Measurements from ENCODE around the gene TRPV3. TPM values are rescaled to one million over a fixed set of nuclear protein-coding genes. Genes with fewer than 3 reads are reported as not detected.

The TRPV3 gene
- total and polyA plus RNA-seq, 2 donors (not counting 3 experiments of a cell fraction or from before 2014, with no cell fraction given), result 0.01 TPM; not detected in 1

GRCh38 chr17:3603870-3604259 lies 46.3 kb upstream of the TRPV3 start:
- H2AFZ ChIP-seq (ENCODE audit: low read depth, low read length), result no peak overlapping the region
- ChIA-PET POLR2A (no interaction called here), CTCF (interaction anchor here (1.2 to 2.5 kb wide), 3 partner anchors 14 to 555 kb away, joined by 3 to 15 read pairs (median 5); partner anchors contain the start of genes CTNS and SHPK)
- H3K4me3 ChIP-seq (replicated peaks in 1 of 3; ENCODE audit: insufficient read depth in 1 of 3, low read depth in 1 of 3, low read length in 3 of 3), result no peak overlapping the region
- no peaks in the 10 kb centered on the region for H3K9me1 ChIP-seq (replicated peaks; ENCODE audit: control insufficient read depth, extremely low read depth, insufficient read depth, low read length)
- no peak for DNase-seq (ENCODE audit: low read depth, low spot score)
- H3K9ac ChIP-seq (replicated peaks; ENCODE audit: extremely low read depth, insufficient read depth, low read length), result no peak overlapping the region
- FAIRE-seq, result no peak
- intact Hi-C loops (cut with micrococcal nuclease) (loop anchor here (2.0 kb wide), 1 partner anchor 65 kb away; the partner anchor contains the start of genes EMC6 and TAX1BP3), dilution Hi-C loops (cut with MboI; ENCODE audit: extremely low pct_ligation_motif_present, low sequenced_read_pairs) (no loop called here)
- H3K27me3 ChIP-seq (ENCODE audit: control insufficient read depth in 2 of 2, insufficient read depth in 2 of 2, low read length in 2 of 2), result no peaks in the 10 kb centered on the region
- no peaks in the 10 kb centered on the region for H3K79me2 ChIP-seq (ENCODE audit: control insufficient read depth, insufficient read depth, low read length)
- H3K4me2 ChIP-seq (ENCODE audit: insufficient read depth, low read length), result no peak overlapping the region
- no peaks in the 10 kb centered on the region for H4K20me1 ChIP-seq (replicated peaks; ENCODE audit: control insufficient read depth, extremely low read depth, insufficient read depth, low read length)
- BruUV-seq (replicated peaks), result no TSS peak
- peaks cover 4 to 5% of the 10 kb centered on the region in 2 experiments for H3K36me3 ChIP-seq (ENCODE audit: control insufficient read depth in 2 of 2, extremely low read depth in 1 of 2, insufficient read depth in 2 of 2, low read length in 2 of 2)
- no peaks in the 10 kb centered on the region for H3K9me3 ChIP-seq (replicated peaks; ENCODE audit: control insufficient read depth, insufficient read depth, low read length)
- H3K4me1 ChIP-seq (ENCODE audit: control insufficient read depth, extremely low read depth, insufficient read depth, low read length), result peaks cover 9% of the 10 kb centered on the region
- peak overlapping the region; percentile 49 for H3K27ac ChIP-seq (ENCODE audit: insufficient read depth, low read depth, low read length)
- no peak for TF ChIP-seq CTCF (IDR thresholded peaks at IDR 0.05; ENCODE audit: extremely low read depth in 1 of 2, insufficient read depth in 1 of 2, low read depth in 1 of 2, low read length in 2 of 2)
- no peak for TF ChIP-seq JUN (IDR thresholded peaks at IDR 0.05; ENCODE audit: borderline replicate concordance, insufficient read depth, insufficient read length, low read depth)

- POLR2A ChIA-PET, result no interaction called here
- no peak overlapping the region for H3K4me2 ChIP-seq (ENCODE audit: insufficient read depth, low read length)
- intact Hi-C loops (cut with micrococcal nuclease), result loop anchor here (2.0 kb wide), 1 partner anchor 66 kb away; the partner anchor contains the start of genes EMC6 and TAX1BP3
Measured at GRCh38 chr17:3603119-3603869, 45.7 kb upstream of the TRPV3 start.

More at GRCh38 chr17:3603119-3603869, 45.7 kb upstream of the TRPV3 start:
- H3K9ac ChIP-seq (replicated peaks; ENCODE audit: extremely low read depth, insufficient read depth, low read length), result no peak overlapping the region
- peaks cover 9% of the 10 kb centered on the region for H3K4me1 ChIP-seq (ENCODE audit: control insufficient read depth, extremely low read depth, insufficient read depth, low read length)
- DNase-seq (ENCODE audit: low read depth, low spot score) (peak; percentile 48), FAIRE-seq (peak; percentile 95)
- BruUV-seq (replicated peaks), result TSS peak; percentile 28
- H3K4me3 ChIP-seq (replicated peaks in 1 of 3; ENCODE audit: insufficient read depth in 1 of 3, low read depth in 1 of 3, low read length in 3 of 3), result no peak overlapping the region
- TF ChIP-seq, protein P1, sequence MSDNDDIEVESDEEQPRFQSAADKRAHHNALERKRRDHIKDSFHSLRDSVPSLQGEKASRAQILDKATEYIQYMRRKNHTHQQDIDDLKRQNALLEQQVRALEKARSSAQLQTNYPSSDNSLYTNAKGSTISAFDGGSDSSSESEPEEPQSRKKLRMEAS (IDR thresholded peaks at IDR 0.05; ENCODE audit: insufficient read depth, insufficient read length), result no peak
- peak; percentile 61 for TF ChIP-seq FOS (IDR thresholded peaks at IDR 0.05; ENCODE audit: borderline replicate concordance, insufficient read depth, low read length)
- TF ChIP-seq JUN (IDR thresholded peaks at IDR 0.05; ENCODE audit: borderline replicate concordance, insufficient read depth, insufficient read length, low read depth), result peak; percentile 81
- H3K36me3 ChIP-seq (ENCODE audit: control insufficient read depth in 2 of 2, extremely low read depth in 1 of 2, insufficient read depth in 2 of 2, low read length in 2 of 2), result peaks cover 2 to 5% of the 10 kb centered on the region in 2 experiments
- H4K20me1 ChIP-seq (replicated peaks; ENCODE audit: control insufficient read depth, extremely low read depth, insufficient read depth, low read length), result no peaks in the 10 kb centered on the region
- no peaks in the 10 kb centered on the region for H3K9me3 ChIP-seq (replicated peaks; ENCODE audit: control insufficient read depth, insufficient read depth, low read length)
- H3K27ac ChIP-seq (ENCODE audit: insufficient read depth, low read depth, low read length), result peak overlapping the region; percentile 49
- H2AFZ ChIP-seq (ENCODE audit: low read depth, low read length), result no peak overlapping the region
- CTCF ChIA-PET, result interaction anchor here (0.9 to 2.5 kb wide), 11 partner anchors 8 to 554 kb away, joined by 3 to 15 read pairs (median 3); partner anchors contain the start of genes CTNS and SHPK
- H3K27me3 ChIP-seq (ENCODE audit: control insufficient read depth in 2 of 2, insufficient read depth in 2 of 2, low read length in 2 of 2), result no peaks in the 10 kb centered on the region
- dilution Hi-C loops (cut with MboI; ENCODE audit: extremely low pct_ligation_motif_present, low sequenced_read_pairs), result no loop called here
- H3K9me1 ChIP-seq (replicated peaks; ENCODE audit: control insufficient read depth, extremely low read depth, insufficient read depth, low read length), result no peaks in the 10 kb centered on the region
- H3K79me2 ChIP-seq (ENCODE audit: control insufficient read depth, insufficient read depth, low read length), result no peaks in the 10 kb centered on the region

Data from endothelial cell of umbilical vein (primary cell).